HG02588 (cell line): ENCODE data around the gene FASN.

Experiments
- ATAC-seq: cut with Tn5 transposase; IDR thresholded peaks from one replicate; pipeline ENCODE4 v1.9.1; 2021; ENCODE audit warnings: mild to moderate bottlenecking, moderate library complexity; ENCODE audit not compliant: unreplicated experiment

The FASN gene

DNA sequence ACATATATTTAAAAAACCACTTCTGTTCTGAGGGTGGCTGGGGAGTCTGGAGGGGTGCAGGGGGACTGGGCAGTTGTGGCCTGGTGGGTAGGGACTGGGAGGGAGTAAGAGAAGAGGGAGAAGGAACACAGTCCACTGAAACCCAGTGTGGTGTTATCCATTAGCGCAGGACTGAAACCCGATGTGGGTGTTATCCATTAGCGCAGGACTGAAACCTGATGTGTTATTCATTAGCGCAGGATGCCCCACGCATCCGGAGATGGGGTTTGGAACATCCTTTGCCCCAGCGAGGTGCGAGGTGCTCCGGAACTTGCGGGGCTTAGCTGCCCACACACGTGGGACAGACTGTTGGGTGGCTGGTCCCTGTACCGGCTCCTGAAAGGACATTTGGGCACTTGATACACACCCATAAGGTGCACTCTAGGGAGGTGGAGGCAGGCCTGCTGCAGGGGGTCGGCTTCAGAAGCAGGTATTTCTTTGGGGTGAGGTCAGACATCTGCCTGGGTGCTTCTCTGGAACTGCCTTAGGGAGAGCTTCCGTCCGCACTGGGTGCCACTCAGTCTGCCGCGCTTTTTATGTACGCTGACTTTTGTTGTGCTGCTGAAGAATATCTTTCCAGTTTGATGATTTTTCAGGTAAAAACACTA lies 20.3 kb upstream of the FASN start:
- ATAC-seq, result no peak

DNA sequence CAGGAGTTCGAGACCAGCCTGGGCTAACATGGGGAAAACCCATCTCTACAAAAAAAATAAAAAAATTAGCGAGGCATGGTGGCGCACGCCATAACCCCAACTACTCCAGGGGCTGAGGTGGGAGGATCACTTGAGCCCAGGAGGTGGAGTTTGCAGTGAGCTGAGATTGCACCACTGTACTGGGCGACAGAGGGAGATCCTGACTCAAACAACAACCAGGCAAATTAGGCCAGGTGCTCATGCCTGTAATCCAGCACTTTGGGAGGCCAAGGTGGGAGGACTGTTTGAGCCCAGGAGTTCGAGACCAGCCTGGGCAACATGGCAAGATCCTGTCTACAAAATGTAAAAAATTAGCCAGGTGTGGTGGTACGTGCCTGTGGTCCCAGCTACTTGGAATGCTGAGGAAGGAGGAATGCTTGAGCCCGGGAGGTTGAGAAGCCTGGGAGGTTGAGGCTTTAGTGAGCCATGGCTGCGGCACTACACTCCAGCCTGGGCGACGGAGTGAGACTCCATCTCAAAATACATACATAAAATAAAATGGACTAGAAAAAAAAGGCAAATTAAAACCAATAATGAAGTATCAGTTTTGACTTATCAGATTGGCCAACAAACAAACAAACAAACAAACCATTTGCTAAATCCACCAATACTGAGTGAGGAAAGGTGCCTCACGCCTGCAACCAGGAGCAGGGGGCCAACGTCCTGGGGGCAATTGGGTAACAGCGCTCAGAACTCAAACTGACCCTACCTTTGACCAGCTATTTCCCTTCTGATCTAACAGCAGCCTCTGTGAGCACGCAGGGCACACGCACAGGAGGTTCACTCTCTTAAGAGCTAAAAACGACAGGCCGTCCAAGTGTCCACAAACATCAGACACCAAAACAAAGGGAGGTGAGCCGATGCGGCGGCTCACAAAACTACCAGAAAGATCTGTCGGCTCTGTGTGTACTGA lies 19.4 kb upstream of the FASN start:
- ATAC-seq, result no peak

DNA sequence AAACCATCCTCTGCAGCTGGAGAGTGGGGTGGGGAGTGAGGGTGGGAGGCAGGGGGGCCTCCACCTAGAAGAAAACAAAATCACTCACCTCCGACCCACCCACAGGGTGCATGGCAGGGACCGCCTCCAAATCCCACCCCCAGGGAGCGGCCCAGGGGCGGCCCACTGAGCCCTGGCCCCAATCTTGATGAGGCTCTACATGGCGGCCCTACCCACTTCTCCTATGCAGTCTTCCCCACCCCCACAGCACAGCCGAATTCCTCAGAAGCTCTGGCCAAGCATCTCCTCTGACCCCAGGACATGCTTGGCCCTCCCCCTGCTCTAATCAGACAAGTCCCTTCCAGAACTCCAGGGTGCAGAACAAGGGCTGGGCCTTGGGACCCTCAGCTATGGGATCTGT lies 18.2 kb upstream of the FASN start:
- ATAC-seq, result no peak

DNA sequence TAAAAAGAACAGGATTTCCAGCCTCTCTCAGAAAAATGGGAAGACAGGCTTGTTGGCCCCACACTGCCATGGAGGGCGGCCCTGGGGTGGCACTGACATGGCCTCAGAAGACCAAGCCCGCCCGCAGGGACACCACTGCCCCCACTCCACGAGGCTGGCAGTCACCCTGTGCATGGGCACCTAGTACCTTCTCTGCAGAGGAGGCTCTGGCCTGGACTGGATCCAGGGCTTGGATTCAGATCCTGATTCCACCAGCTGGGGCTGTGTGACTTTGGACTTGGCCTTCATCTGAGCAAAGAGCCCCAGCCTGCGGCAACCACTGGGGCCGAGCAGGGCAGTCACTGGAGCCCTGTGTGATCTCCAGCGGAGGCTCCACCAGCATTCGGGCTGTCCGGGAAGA lies 16.8 kb upstream of the FASN start:
- ATAC-seq, result no peak

- ATAC-seq, result no peak
Measured at GRCh38 chr17:82114447-82114846, 16.4 kb upstream of the FASN start.

DNA sequence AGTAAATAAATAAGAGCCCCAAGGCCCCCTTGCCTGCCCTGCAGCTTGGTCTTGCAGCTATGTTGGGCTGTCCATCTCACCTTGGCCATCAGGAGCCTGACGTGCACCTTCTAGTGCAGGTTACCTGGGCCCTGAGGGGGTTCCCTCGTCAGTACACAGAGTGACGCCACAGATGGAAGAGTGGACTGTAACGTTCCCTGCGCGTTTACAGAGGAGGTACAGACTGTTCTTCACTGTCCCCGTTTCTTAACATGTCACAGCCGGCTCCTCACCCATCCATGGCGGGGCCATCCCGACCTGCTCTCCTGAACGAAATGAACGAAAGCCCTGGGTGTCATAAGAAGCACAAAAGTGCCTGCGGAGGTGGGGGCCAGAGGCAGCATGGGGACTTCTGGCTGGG lies 15.9 kb upstream of the FASN start:
- no peak for ATAC-seq

GRCh38 chr17:82113422-82113821 lies 15.4 kb upstream of the FASN start:
- ATAC-seq, result no peak

GRCh38 chr17:82112914-82113311 lies 14.9 kb upstream of the FASN start:
- no peak for ATAC-seq

DNA sequence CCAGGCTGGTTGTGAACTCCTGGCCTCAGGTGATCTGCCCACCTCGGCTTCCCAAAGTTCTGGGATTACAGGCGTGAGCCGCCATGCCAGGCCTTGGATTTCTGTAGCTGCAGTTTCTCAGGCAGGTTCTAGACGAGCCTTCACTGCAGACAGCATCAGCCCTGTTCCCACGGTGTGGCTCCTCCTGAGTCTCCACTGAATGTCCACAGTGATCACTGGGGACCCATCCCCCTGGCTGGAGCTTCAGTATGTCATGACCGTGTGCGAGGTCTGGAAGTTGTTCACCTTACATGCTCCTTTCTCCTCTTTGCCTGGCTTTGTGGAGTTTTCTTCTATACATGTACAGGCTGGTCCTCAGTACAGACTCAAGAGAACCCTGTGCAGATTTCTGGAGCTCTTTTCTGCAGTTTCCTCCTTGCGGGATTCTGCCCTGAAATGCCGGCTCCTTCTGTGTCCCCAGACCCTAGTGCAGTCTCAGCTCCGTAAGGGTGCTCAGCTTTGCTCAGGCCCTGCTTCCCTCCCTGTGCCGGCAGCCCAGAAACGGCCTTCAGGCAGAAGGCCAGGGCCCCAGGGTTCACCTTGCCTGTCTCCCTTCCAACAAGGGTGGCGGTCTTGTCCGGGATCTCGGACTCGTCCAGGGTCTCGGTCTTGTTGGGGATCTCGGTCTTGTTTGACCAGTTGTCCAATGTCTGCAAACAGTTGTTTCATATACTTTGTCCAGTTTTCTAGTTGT lies 14.3 kb upstream of the FASN start:
- no peak for ATAC-seq

DNA sequence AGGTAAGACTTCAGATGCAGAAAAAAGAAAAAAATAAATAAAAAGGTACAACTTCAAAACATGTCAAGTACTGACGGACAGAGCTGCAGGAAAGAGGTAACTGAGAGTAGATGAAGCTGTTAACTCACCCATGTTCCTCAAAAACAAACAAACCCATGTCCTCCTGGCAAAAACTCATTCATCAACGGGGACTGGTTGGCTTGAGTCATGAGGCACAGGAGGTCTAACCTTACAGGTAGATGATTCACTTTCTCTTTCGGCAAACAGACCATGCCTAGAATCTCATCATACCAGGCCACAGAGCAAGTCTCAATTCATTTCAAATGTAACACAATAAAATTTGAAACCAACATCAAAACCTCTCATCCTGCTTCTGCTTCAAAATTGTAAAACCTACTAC lies 12.3 kb upstream of the FASN start:
- no peak for ATAC-seq

DNA sequence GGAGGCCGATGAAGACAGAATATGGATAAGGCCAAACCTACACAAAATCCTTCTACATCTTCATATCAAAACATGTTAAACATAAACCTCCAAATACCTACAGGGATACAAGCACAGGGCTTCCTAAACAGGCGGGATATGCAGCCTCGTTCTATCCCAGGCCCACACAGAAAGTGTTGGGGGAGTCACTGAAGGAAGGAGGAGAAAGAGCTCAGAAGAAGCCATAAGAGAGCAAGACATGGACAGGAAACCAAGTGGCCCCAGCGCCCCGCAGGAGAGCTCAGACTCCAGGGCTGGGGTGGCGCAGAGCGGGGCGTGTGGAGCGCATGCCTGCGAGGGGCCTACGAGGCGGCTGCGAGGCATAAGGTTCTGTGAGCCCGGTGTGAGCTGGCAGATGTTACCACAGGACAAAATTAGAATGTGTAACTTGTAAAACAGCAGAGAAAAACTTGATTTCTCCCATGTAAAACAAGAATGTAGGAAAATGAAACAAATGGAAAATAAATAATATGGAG lies 11.0 kb upstream of the FASN start:
- no peak for ATAC-seq

DNA sequence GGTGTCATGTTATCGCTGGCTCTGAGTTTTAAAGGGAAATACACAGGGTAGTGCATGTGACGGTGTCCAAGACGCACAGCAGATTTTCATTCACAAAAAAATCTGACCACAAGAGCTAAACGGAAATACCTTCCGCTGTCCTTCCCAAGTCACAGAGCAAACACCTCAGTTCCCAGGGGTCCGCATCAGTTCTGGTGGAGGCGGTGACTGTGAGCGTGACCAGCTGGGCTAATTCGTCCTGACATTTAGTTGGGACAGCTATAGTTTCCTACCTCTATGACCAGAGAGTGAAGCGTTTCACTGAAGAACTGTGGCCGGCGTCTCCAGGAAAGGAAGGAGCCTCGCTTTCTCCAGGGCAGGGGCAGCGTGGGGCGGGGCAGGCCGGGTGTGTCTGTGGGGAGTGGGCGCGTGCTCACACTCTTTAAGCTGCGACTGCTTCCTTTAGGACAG lies 10.5 kb upstream of the FASN start:
- no peak for ATAC-seq

- no peak for ATAC-seq
Measured at GRCh38 chr17:82108038-82108437, 10.0 kb upstream of the FASN start.

DNA sequence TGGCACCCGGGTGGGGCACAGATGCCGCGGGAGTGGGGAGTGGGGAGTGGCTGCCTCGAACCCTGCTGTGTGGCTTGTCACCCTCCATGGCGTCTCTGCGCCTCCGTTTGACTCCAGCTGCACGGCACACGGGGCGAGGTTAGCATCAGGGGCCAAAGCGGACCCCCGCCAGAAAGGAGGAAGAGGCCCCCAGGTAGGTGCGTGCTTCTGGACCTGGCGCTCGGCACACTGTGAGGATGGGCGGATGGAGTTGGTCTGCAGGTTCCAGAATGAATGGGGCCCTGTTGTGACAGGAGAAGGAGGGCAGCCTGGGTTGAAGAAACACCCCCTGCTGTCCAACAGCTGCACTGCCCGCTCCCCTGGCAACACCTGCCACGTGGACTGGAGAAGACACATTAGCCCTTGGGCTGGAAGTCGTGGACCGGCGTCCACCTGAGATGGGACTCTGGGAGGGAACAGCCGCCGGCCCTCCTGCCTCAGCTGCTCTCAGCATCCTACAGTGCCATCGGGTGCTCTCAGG lies 9.4 kb upstream of the FASN start:
- ATAC-seq, result no peak

DNA sequence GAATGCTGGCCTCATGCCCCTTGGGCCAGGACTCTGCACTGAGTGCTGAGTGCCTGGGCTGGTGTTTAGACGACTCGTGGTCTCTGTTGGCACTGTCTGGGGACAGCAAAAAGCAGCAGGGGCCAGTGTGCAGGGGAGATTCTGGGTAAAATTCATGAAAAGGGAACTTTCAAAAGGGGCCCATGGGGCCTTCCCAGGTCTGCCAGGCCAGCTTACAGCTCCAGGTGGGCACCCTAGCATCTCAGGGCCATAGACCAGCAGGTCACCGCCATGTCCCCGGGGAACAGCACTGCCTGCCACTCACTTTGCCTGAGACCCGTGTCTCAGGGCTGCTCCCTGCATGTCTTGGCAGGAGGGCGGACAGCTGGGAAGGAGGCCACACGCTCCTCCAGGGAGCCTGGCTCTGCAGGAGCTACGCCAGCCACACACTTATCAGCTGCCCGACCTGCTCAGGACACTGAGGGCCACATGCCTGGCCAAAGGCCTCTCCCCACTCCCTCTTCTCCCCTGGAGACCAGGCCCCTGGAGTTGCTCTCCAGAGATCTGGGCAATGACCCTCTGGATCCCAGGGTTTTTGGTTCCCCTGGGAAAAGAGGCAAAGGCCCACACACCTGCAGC lies 8.8 kb upstream of the FASN start:
- no peak for ATAC-seq

DNA sequence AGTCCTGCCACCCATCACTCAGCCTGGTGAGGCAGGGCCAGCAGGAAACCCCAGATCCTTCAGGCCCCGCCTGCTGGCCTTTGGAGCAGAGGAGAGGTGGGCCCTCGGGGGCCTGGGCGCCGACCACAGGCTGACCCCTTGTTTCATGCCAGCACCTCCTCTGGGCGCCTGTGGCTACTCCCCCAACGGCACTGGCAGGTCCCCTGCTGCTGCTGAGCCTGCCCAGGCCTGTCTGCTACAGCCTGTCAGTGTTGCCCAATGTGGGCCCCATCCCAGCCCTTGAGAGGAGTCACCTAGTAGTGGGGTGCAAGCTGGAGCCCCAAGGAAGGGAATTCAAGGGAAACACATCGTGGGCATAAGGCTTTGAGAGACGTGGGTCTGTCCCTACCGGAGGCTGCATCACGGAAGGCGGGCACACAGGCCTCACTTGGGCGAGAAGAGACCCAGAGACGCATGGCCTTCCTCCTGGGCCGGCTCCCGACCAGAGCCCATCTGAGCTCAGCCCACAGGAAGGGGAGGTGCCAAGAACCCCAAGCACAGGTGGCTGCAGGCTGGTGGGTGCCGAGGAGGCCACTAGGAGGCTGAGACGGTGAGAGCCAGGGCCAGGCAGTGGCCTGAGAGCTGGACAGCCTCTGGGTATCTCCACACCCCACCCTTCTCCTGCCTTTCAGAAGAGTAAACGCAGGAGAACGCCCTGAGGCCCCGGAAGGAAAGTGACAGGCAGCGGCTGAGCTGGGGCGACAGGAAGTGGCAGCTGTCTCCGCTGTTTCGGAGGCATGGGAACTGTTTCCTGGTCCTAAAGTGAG lies 8.0 kb upstream of the FASN start:
- peak; percentile 69 for ATAC-seq

GRCh38 chr17:82105417-82105881 lies 7.4 kb upstream of the FASN start:
- ATAC-seq, result no peak

- ATAC-seq, result no peak
Measured at GRCh38 chr17:82104797-82105416, 6.9 kb upstream of the FASN start.
